GM23338 (cell line): Measurements from ENCODE around the gene TENM4. TPM values are rescaled to one million over a fixed set of nuclear protein-coding genes. Genes with fewer than 3 reads are reported as not detected.

Source experiments
- ATAC-seq: fragments of 200-7000 bp; cut with Tn5 transposase; 3 replicates; pipeline ENCODE4 v1.9.1; 2020
- DNase-seq: peaks from one replicate; pipeline ENCODE4 v3.0.0-alpha.2; 2015; ENCODE audit warnings: low spot score
- H2AFZ ChIP-seq: fragments of 200-600 bp; sonication (generic); 2 replicates; pipeline ENCODE4 v1.8.0; 2016; ENCODE audit warnings: antibody characterized with exemption, mild to moderate bottlenecking, moderate library complexity
- H3F3A ChIP-seq: fragments of 200-600 bp; sonication (generic); replicated peaks from 2 replicates; pipeline ENCODE4 v1.8.0; 2017; ENCODE audit warnings: antibody characterized with exemption, mixed run types, low read depth
- H3K27ac ChIP-seq: fragments of 200-600 bp; sonication (generic); 2 replicates; pipeline ENCODE4 v1.6.1; 2016; ENCODE audit warnings: low read depth
- H3K27me3 ChIP-seq: fragments of 200-600 bp; sonication (generic); 2 replicates; pipeline ENCODE4 v1.8.0; 2016; ENCODE audit warnings: mild to moderate bottlenecking, mixed run types, moderate library complexity; ENCODE audit not compliant: insufficient read depth
- H3K36me3 ChIP-seq: fragments of 200-600 bp; sonication (generic); 2 replicates; pipeline ENCODE4 v1.8.0; 2016; ENCODE audit warnings: mild to moderate bottlenecking; ENCODE audit not compliant: insufficient read depth
- H3K4me1 ChIP-seq: fragments of 200-600 bp; sonication (generic); 2 replicates; pipeline ENCODE4 v1.8.0; 2016; ENCODE audit warnings: mild to moderate bottlenecking, moderate library complexity; ENCODE audit not compliant: insufficient read depth
- H3K4me2 ChIP-seq: fragments of 200-600 bp; sonication (generic); 2 replicates; pipeline ENCODE4 v1.7.1; 2017; ENCODE audit warnings: mixed run types
- H3K4me3 ChIP-seq: fragments of 200-600 bp; sonication (generic); 2 replicates; pipeline ENCODE4 v1.6.1; 2016; ENCODE audit warnings: mixed run types
- H3K79me2 ChIP-seq: fragments of 200-600 bp; sonication (generic); replicated peaks from 2 replicates; pipeline ENCODE4 v1.8.0; 2017; ENCODE audit warnings: mild to moderate bottlenecking; ENCODE audit not compliant: insufficient read depth
- H3K9me2 ChIP-seq: fragments of 200-600 bp; sonication (generic); 2 replicates; pipeline ENCODE4 v1.8.0; 2017; ENCODE audit not compliant: insufficient read depth
- H4K20me1 ChIP-seq: fragments of 200-600 bp; sonication (generic); replicated peaks from 2 replicates; pipeline ENCODE4 v1.8.0; 2017; ENCODE audit warnings: mild to moderate bottlenecking; ENCODE audit not compliant: insufficient read depth
- H3K27ac Mint-ChIP-seq: 2 replicates; pipeline ENCODE4 v1.8.0; 2020; ENCODE audit warnings: inconsistent platforms, mild to moderate bottlenecking, moderate library complexity, mixed read lengths
- H3K27me3 Mint-ChIP-seq: 3 replicates; pipeline ENCODE4 v1.8.0; 2022; ENCODE audit warnings: low read depth, mild to moderate bottlenecking, moderate library complexity, mixed read lengths, inconsistent platforms; ENCODE audit not compliant: insufficient read depth, poor library complexity
- H3K36me3 Mint-ChIP-seq: 3 replicates; pipeline ENCODE4 v1.8.0; 2021; ENCODE audit warnings: low read depth, mild to moderate bottlenecking, inconsistent platforms, moderate library complexity, mixed read lengths
- H3K4me1 Mint-ChIP-seq: 3 replicates; pipeline ENCODE4 v1.8.0; 2020; ENCODE audit warnings: mild to moderate bottlenecking, inconsistent platforms, mixed read lengths
- H3K4me3 Mint-ChIP-seq: 3 replicates; pipeline ENCODE4 v1.8.0; 2021; ENCODE audit warnings: moderate library complexity, mild to moderate bottlenecking, inconsistent platforms, mixed read lengths
- H3K9me3 Mint-ChIP-seq: 3 replicates; pipeline ENCODE4 v1.8.0; 2020; ENCODE audit warnings: moderate library complexity, mild to moderate bottlenecking, inconsistent platforms, mixed read lengths
- CREB1 ChIP-seq: fragments of 250-450 bp; sonication (Bioruptor Pico); IDR thresholded peaks from 2 replicates; pipeline ENCODE4 v1.5.0; 2020; ENCODE audit warnings: low read depth, mild to moderate bottlenecking, moderate library complexity
- ETS1 ChIP-seq: IDR thresholded peaks from 2 replicates; pipeline ENCODE4 v1.6.1; 2016; ENCODE audit warnings: antibody characterized with exemption
- EZH2 ChIP-seq: fragments of 200-600 bp; sonication (generic); IDR thresholded peaks from one replicate; pipeline ENCODE4 v1.8.0; 2017; ENCODE audit warnings: antibody characterized with exemption, mild to moderate bottlenecking, low read depth; ENCODE audit not compliant: unreplicated experiment
- EZH2phosphoT487 ChIP-seq: fragments of 200-600 bp; sonication (generic); IDR thresholded peaks from one replicate; pipeline ENCODE4 v1.8.1; 2018; ENCODE audit warnings: antibody characterized with exemption; ENCODE audit not compliant: unreplicated experiment
- JUNB ChIP-seq: IDR thresholded peaks from one replicate; pipeline ENCODE4 v1.6.1; 2016; ENCODE audit warnings: antibody characterized with exemption; ENCODE audit not compliant: unreplicated experiment
- NANOG ChIP-seq: IDR thresholded peaks from 2 replicates; pipeline ENCODE4 v1.6.1; 2016; ENCODE audit warnings: antibody characterized with exemption, borderline replicate concordance
- POLR2AphosphoS5 ChIP-seq: IDR thresholded peaks from 2 replicates; pipeline ENCODE4 v1.6.1; 2016; ENCODE audit warnings: antibody characterized with exemption, low read depth
- STAT1 ChIP-seq: IDR thresholded peaks from one replicate; pipeline ENCODE4 v1.6.1; 2016; ENCODE audit warnings: antibody characterized with exemption; ENCODE audit not compliant: unreplicated experiment
- ZNF114 ChIP-seq: fragments of 250-450 bp; sonication (Bioruptor Pico); IDR thresholded peaks from 2 replicates; pipeline ENCODE4 v1.5.0; 2020; ENCODE audit warnings: mild to moderate bottlenecking, moderate library complexity
- ZNF331 ChIP-seq: fragments of 250-450 bp; sonication (Bioruptor Pico); IDR thresholded peaks from 2 replicates; pipeline ENCODE4 v1.5.0; 2020; ENCODE audit warnings: low read depth, mild to moderate bottlenecking, moderate library complexity
- ZNF462 ChIP-seq: fragments of 250-450 bp; sonication (Bioruptor Pico); IDR thresholded peaks from 2 replicates; pipeline ENCODE4 v1.5.0; 2020; ENCODE audit warnings: mild to moderate bottlenecking, moderate library complexity
- polyA plus RNA-seq: library from polyadenylated mRNA; unstranded; fragments of >200 nt; fragmentation: Nextera tagmentation; extraction: Ambion mirVana; gene quantifications from 2 replicates; pipeline ENCODE4 v1.2.1, GENCODE V29; 2016
- total RNA-seq: library from RNA; depleted of rRNA; stranded (reverse); fragments of >200 nt; shearing (Covaris generic); gene quantifications from 2 replicates; pipeline ENCODE4 v1.2.3, GENCODE V29; 2014
- TF ChIP-seq, protein P1 (sequence below): IDR thresholded peaks from one replicate; pipeline ENCODE4 v1.6.1; 2018; ENCODE audit warnings: antibody characterized with exemption; ENCODE audit not compliant: unreplicated experiment
- TF ChIP-seq, protein P2 (sequence below), 2 experiments: fragments of 200-600 bp in 1 of 2; sonication (generic) in 1 of 2; conservative IDR thresholded peaks; 2 replicates each; pipeline versions ENCODE4 v1.5.1 to v1.6.1; 2016 to 2017; ENCODE audit warnings: antibody characterized with exemption in 2 of 2, low read depth in 2 of 2, mild to moderate bottlenecking in 2 of 2, moderate library complexity in 1 of 2

TENM4 gene
- total and polyA plus RNA-seq, 2 experiments from 2014 or later, result 7.3 TPM

- ATAC-seq (no peak), DNase-seq (no peak)
- Mint-ChIP-seq H3K4me3 (no peak overlapping the region), H3K36me3 (no peaks in the 10 kb centered on the region), H3K9me3 (no peaks in the 10 kb centered on the region), H3K27me3 (peaks cover 2% of the 10 kb centered on the region), H3K4me1 (peaks cover 30% of the 10 kb centered on the region), H3K27ac (no peak overlapping the region)
- no peak for TF ChIP-seq CREB1 (CRISPR knock-in tag)
- TF ChIP-seq NANOG, result no peak
- TF ChIP-seq ZNF114, result no peak
- no peak for TF ChIP-seq ZNF462 (CRISPR knock-in tag)
- TF ChIP-seq ETS1, result no peak
- TF ChIP-seq ZNF331 (CRISPR knock-in tag), result no peak
- TF ChIP-seq POLR2AphosphoS5, result no peak
- TF ChIP-seq EZH2, result no peak
- TF ChIP-seq, protein P1, sequence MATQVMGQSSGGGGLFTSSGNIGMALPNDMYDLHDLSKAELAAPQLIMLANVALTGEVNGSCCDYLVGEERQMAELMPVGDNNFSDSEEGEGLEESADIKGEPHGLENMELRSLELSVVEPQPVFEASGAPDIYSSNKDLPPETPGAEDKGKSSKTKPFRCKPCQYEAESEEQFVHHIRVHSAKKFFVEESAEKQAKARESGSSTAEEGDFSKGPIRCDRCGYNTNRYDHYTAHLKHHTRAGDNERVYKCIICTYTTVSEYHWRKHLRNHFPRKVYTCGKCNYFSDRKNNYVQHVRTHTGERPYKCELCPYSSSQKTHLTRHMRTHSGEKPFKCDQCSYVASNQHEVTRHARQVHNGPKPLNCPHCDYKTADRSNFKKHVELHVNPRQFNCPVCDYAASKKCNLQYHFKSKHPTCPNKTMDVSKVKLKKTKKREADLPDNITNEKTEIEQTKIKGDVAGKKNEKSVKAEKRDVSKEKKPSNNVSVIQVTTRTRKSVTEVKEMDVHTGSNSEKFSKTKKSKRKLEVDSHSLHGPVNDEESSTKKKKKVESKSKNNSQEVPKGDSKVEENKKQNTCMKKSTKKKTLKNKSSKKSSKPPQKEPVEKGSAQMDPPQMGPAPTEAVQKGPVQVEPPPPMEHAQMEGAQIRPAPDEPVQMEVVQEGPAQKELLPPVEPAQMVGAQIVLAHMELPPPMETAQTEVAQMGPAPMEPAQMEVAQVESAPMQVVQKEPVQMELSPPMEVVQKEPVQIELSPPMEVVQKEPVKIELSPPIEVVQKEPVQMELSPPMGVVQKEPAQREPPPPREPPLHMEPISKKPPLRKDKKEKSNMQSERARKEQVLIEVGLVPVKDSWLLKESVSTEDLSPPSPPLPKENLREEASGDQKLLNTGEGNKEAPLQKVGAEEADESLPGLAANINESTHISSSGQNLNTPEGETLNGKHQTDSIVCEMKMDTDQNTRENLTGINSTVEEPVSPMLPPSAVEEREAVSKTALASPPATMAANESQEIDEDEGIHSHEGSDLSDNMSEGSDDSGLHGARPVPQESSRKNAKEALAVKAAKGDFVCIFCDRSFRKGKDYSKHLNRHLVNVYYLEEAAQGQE, result no peak
- TF ChIP-seq, protein P2, sequence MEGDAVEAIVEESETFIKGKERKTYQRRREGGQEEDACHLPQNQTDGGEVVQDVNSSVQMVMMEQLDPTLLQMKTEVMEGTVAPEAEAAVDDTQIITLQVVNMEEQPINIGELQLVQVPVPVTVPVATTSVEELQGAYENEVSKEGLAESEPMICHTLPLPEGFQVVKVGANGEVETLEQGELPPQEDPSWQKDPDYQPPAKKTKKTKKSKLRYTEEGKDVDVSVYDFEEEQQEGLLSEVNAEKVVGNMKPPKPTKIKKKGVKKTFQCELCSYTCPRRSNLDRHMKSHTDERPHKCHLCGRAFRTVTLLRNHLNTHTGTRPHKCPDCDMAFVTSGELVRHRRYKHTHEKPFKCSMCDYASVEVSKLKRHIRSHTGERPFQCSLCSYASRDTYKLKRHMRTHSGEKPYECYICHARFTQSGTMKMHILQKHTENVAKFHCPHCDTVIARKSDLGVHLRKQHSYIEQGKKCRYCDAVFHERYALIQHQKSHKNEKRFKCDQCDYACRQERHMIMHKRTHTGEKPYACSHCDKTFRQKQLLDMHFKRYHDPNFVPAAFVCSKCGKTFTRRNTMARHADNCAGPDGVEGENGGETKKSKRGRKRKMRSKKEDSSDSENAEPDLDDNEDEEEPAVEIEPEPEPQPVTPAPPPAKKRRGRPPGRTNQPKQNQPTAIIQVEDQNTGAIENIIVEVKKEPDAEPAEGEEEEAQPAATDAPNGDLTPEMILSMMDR (conservative IDR thresholded peaks at IDR 0.05; ENCODE audit: low read depth in 2 of 2), result no peak
- no peak for TF ChIP-seq STAT1
- TF ChIP-seq JUNB, result no peak
- TF ChIP-seq EZH2phosphoT487, result no peak
- H3K27me3 ChIP-seq, result no peaks in the 10 kb centered on the region
- no peak overlapping the region for H3K4me3 ChIP-seq
- no peaks in the 10 kb centered on the region for H3K79me2 ChIP-seq
- no peaks in the 10 kb centered on the region; the same call in 1 of the 2 replicates for H3K9me2 ChIP-seq
- no peaks in the 10 kb centered on the region for H3F3A ChIP-seq
- H3K4me2 ChIP-seq, result no peak overlapping the region
- H3K27ac ChIP-seq, result no peak overlapping the region
- no peaks in the 10 kb centered on the region for H3K36me3 ChIP-seq
- no peak overlapping the region for H2AFZ ChIP-seq
- H4K20me1 ChIP-seq, result no peaks in the 10 kb centered on the region
- peaks cover 17% of the 10 kb centered on the region for H3K4me1 ChIP-seq
These were observed 643.3 kb downstream of the TENM4 start for GRCh38 chr11:78797559-78797958.
